ENCODE measurements around the gene NFS1.

NFS1 gene

GRCh38 chr20:35697696-35698297 is 1.4 kb downstream of the NFS1 start:
- Histone ChIP-seq H4K20me1 (ENCODE audit: insufficient read depth, low read length) (no peaks in the 10 kb centered on the region), H3K9ac (ENCODE audit: low read length) (peak overlapping the region; percentile 90), H2AFZ (ENCODE audit: low read length) (no peak overlapping the region), H3K9me3 (ENCODE audit: low read length) (no peaks in the 10 kb centered on the region), H3K27ac (ENCODE audit: low read depth, low read length, poor library complexity, severe bottlenecking) (peak overlapping the region; percentile 17), H3K79me2 (ENCODE audit: insufficient read depth, low read length) (no peaks in the 10 kb centered on the region; the same call in 1 of the 2 replicates), H3K4me2 (ENCODE audit: low read length) (peak overlapping the region; percentile 99), H3K9me2 (ENCODE audit: low read depth, low read length) (no peaks in the 10 kb centered on the region), H3K27me3 (ENCODE audit: insufficient read depth, low read length) (no peaks in the 10 kb centered on the region), H3F3A (ENCODE audit: insufficient read depth, low read length) (peaks cover 12% of the 10 kb centered on the region), H3K4me1 (ENCODE audit: insufficient read depth, low read length, severe bottlenecking) (peaks cover 29% of the 10 kb centered on the region), H3K36me3 (ENCODE audit: insufficient read depth, low read length) (peaks cover 33% of the 10 kb centered on the region), H3K4me3 (ENCODE audit: low read depth, low read length, poor library complexity, severe bottlenecking) (peak overlapping the region; percentile 87)
- TF ChIP-seq, protein P1, sequence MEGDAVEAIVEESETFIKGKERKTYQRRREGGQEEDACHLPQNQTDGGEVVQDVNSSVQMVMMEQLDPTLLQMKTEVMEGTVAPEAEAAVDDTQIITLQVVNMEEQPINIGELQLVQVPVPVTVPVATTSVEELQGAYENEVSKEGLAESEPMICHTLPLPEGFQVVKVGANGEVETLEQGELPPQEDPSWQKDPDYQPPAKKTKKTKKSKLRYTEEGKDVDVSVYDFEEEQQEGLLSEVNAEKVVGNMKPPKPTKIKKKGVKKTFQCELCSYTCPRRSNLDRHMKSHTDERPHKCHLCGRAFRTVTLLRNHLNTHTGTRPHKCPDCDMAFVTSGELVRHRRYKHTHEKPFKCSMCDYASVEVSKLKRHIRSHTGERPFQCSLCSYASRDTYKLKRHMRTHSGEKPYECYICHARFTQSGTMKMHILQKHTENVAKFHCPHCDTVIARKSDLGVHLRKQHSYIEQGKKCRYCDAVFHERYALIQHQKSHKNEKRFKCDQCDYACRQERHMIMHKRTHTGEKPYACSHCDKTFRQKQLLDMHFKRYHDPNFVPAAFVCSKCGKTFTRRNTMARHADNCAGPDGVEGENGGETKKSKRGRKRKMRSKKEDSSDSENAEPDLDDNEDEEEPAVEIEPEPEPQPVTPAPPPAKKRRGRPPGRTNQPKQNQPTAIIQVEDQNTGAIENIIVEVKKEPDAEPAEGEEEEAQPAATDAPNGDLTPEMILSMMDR (IDR thresholded peaks at IDR 0.05; ENCODE audit: low read length): no peak
- TF ChIP-seq EZH2 (IDR thresholded peaks at IDR 0.05; ENCODE audit: borderline replicate concordance, low read length): no peak

DNA sequence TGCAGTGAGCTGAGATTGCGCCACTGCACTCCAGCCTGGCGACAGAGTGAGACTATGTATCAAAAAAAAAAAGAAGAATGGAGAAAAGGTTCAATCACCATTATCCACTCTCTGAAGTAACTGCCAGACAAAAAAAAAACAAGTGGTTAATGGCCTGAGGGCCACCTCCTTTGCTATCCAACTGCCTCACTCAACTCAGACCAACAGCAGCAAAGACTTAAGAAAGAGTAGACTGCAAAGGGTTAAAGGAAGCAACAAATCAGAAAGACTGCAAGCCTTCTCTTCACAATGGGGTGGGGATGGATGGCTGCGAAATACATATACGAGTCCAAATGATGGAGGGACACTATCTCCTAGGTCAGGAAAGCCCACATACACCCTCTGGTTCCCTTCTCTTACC is 3.2 kb downstream of the NFS1 start:
- no peak overlapping the region for H3K27ac ChIP-seq (ENCODE audit: low read depth, low read length, poor library complexity, severe bottlenecking)
- H3K9me2 ChIP-seq (ENCODE audit: low read depth, low read length): no peaks in the 10 kb centered on the region
- H3K9ac ChIP-seq (ENCODE audit: low read length): no peak overlapping the region
- no peaks in the 10 kb centered on the region for H3K9me3 ChIP-seq (ENCODE audit: low read length)
- H3F3A ChIP-seq (ENCODE audit: insufficient read depth, low read length): peaks cover 4% of the 10 kb centered on the region; the same call in 1 of the 2 replicates
- no peak overlapping the region for H3K4me2 ChIP-seq (ENCODE audit: low read length)
- no peak for TF ChIP-seq EZH2 (IDR thresholded peaks at IDR 0.05; ENCODE audit: borderline replicate concordance, low read length)
- TF ChIP-seq, protein P1 (IDR thresholded peaks at IDR 0.05; ENCODE audit: low read length): no peak
- H3K79me2 ChIP-seq (ENCODE audit: insufficient read depth, low read length): no peaks in the 10 kb centered on the region; the same call in 1 of the 2 replicates
- no peaks in the 10 kb centered on the region for H4K20me1 ChIP-seq (ENCODE audit: insufficient read depth, low read length)
- peaks cover 18% of the 10 kb centered on the region; the same call in 1 of the 2 replicates for H3K36me3 ChIP-seq (ENCODE audit: insufficient read depth, low read length)
- H3K4me3 ChIP-seq (ENCODE audit: low read depth, low read length, poor library complexity, severe bottlenecking): no peak overlapping the region
- no peak overlapping the region for H2AFZ ChIP-seq (ENCODE audit: low read length)
- peaks cover 26% of the 10 kb centered on the region for H3K4me1 ChIP-seq (ENCODE audit: insufficient read depth, low read length, severe bottlenecking)
- no peaks in the 10 kb centered on the region for H3K27me3 ChIP-seq (ENCODE audit: insufficient read depth, low read length)

DNA sequence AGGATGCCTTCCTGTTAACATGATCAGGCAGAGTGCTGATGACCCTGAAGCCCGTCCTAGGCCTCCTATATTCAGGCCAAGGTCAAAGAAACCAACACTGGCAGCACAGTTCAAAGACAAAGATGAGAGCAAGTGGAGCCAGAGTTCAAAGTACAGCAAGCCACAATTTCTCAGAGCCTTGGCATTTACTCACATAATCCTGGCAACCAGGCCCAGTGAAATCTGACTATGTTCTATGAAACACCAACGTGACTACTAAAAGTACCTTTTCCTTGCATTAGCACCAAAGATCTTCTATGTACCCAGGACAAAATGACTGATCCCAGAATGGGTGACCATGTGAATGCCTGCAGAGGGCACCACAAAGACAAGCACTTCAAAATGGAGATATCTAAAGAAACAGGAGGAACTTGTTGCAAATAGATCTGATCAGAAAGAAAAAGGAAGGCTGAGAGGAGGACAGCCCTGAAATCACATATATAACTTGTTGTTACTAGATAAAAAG is 3.9 kb downstream of the NFS1 start:
- Histone ChIP-seq H3K4me3 (ENCODE audit: low read depth, low read length, poor library complexity, severe bottlenecking) (no peak overlapping the region), H3K27ac (ENCODE audit: low read depth, low read length, poor library complexity, severe bottlenecking) (no peak overlapping the region), H4K20me1 (ENCODE audit: insufficient read depth, low read length) (no peaks in the 10 kb centered on the region), H3K27me3 (ENCODE audit: insufficient read depth, low read length) (no peaks in the 10 kb centered on the region), H3K4me1 (ENCODE audit: insufficient read depth, low read length, severe bottlenecking) (peaks cover 19% of the 10 kb centered on the region), H3K79me2 (ENCODE audit: insufficient read depth, low read length) (no peaks in the 10 kb centered on the region; the same call in 1 of the 2 replicates), H2AFZ (ENCODE audit: low read length) (no peak overlapping the region), H3K9ac (ENCODE audit: low read length) (no peak overlapping the region), H3K9me3 (ENCODE audit: low read length) (no peaks in the 10 kb centered on the region), H3K36me3 (ENCODE audit: insufficient read depth, low read length) (peaks cover 18% of the 10 kb centered on the region; the same call in 1 of the 2 replicates), H3K9me2 (ENCODE audit: low read depth, low read length) (no peaks in the 10 kb centered on the region), H3F3A (ENCODE audit: insufficient read depth, low read length) (0 out of 2 replicates have a peak, but pooled peaks cover 4% of the 10 kb centered on the region), H3K4me2 (ENCODE audit: low read length) (no peak overlapping the region)
- no peak for TF ChIP-seq EZH2 (IDR thresholded peaks at IDR 0.05; ENCODE audit: borderline replicate concordance, low read length)
- TF ChIP-seq, protein P1 (IDR thresholded peaks at IDR 0.05; ENCODE audit: low read length): no peak
